GM12878 (cell line): ENCODE data around the gene LAMB1. TPM values are rescaled to one million over a fixed set of nuclear protein-coding genes. Genes with fewer than 3 reads are reported as not detected.
"Not testable (repeated sequence)": the region's sequence is repeated elsewhere in the genome, so short reads cannot be mapped to it uniquely, and the experiment has no call there.

Source experiments
- ATAC-seq: fragments of 200-7000 bp; cut with Tn5 transposase; 3 replicates; pipeline ENCODE4 v1.9.1; 2020; ENCODE audit warnings: mild to moderate bottlenecking, moderate library complexity
- BruUV-seq: library from RNA; stranded (reverse); fragments of 400-500 nt; replicated peaks from 2 replicates; lab custom pipeline; 2021; lab: Mats Ljungman, UMichigan
- CTCF ChIA-PET: fragments of 300-600 bp; sonication (Branson Sonifier 250); formaldehyde crosslinking; extraction: SDS; loops from one replicate; lab custom pipeline; 2021; ENCODE audit warnings: inconsistent platforms; lab: Yijun Ruan, JAX
- POLR2A ChIA-PET: fragments of 350-600 bp; formaldehyde crosslinking; extraction: SDS; loops from one replicate; lab custom pipeline; 2021; ENCODE audit warnings: inconsistent platforms; lab: Charles Lee
- RAD21 ChIA-PET: fragments of 300-600 bp; sonication (Branson Sonifier 250); formaldehyde crosslinking; loops from one replicate; lab custom pipeline; 2023; ENCODE audit warnings: antibody characterized with exemption; ENCODE audit not compliant: unreplicated experiment; lab: Charles Lee
- SMC1A ChIA-PET: fragments of 300-600 bp; sonication (Branson Sonifier 250); formaldehyde crosslinking; loops from one replicate; lab custom pipeline; 2023; ENCODE audit not compliant: unreplicated experiment, uncharacterized antibody; lab: Charles Lee
- DNase-seq: peaks from one replicate; pipeline ENCODE4 v3.0.0-alpha.2; 2011; ENCODE audit warnings: low read depth, low spot score
- FAIRE-seq: peaks from 3 replicates; lab custom pipeline; 2011; peaks lifted over from hg19 to GRCh38; lab: Jason Lieb, UNC
- H2AFZ ChIP-seq: 2 replicates; pipeline ENCODE4 v1.6.0; 2011; ENCODE audit warnings: low read depth, low read length, control low read depth; ENCODE audit not compliant: control insufficient read depth
- H3K27ac ChIP-seq: 2 replicates; pipeline ENCODE4 v1.5.1; 2011; ENCODE audit warnings: control low read depth; ENCODE audit not compliant: control insufficient read depth, insufficient read depth
- H3K27me3 ChIP-seq, 2 experiments: replicated peaks in 1 of 2; 2 replicates each; pipeline versions ENCODE4 v1.6.0 to v1.6.1; 2011; ENCODE audit warnings: low read length in 1 of 2; ENCODE audit not compliant: control insufficient read depth in 2 of 2, insufficient read depth in 2 of 2
- H3K36me3 ChIP-seq, 2 experiments: 2 replicates each; pipeline ENCODE4 v1.5.1; 2011; ENCODE audit warnings: low read length in 1 of 2; ENCODE audit not compliant: control insufficient read depth in 2 of 2, insufficient read depth in 2 of 2
- H3K4me1 ChIP-seq: 2 replicates; pipeline ENCODE4 v1.6.1; 2011; ENCODE audit warnings: mild to moderate bottlenecking, low read length, moderate library complexity, mixed read lengths; ENCODE audit not compliant: control insufficient read depth, insufficient read depth
- H3K4me2 ChIP-seq: 2 replicates; pipeline ENCODE4 v1.6.0; 2011; ENCODE audit warnings: control low read depth; ENCODE audit not compliant: control insufficient read depth, insufficient read depth
- H3K4me3 ChIP-seq: fragments of 200-600 bp; sonication (generic); 2 replicates; pipeline ENCODE4 v1.5.1; 2016
- H3K79me2 ChIP-seq: 2 replicates; pipeline ENCODE4 v1.6.0; 2011; ENCODE audit warnings: low read length; ENCODE audit not compliant: control insufficient read depth, insufficient read depth
- H3K9ac ChIP-seq: 2 replicates; pipeline ENCODE4 v1.8.0; 2011; ENCODE audit warnings: low read length, control low read depth, mixed read lengths; ENCODE audit not compliant: control insufficient read depth, insufficient read depth
- H3K9me3 ChIP-seq: replicated peaks from 3 replicates; pipeline ENCODE4 v1.5.1; 2011; ENCODE audit warnings: mild to moderate bottlenecking, low read length; ENCODE audit not compliant: control insufficient read depth, insufficient read depth
- H4K20me1 ChIP-seq: 2 replicates; pipeline ENCODE4 v1.6.0; 2011; ENCODE audit not compliant: control insufficient read depth, insufficient read depth
- BCL11A ChIP-seq: IDR thresholded peaks from 2 replicates; pipeline ENCODE4 v1.6.1; 2011; ENCODE audit warnings: low read depth, low read length
- CBX5 ChIP-seq: sonication (generic); IDR thresholded peaks from 2 replicates; pipeline ENCODE4 v1.6.1; 2016; ENCODE audit warnings: low read depth, moderate library complexity, mild to moderate bottlenecking, inconsistent platforms
- PRDM15 ChIP-seq: fragments of 450-650 bp; formaldehyde crosslinking; IDR thresholded peaks from 2 replicates; pipeline ENCODE4 v1.4.0; 2020; ENCODE audit warnings: mild to moderate bottlenecking, moderate library complexity
- RCOR1 ChIP-seq: conservative IDR thresholded peaks from 2 replicates; pipeline ENCODE4 v1.6.1; 2012; ENCODE audit warnings: low read depth, low read length, improper control_type of control experiment
- SKIL ChIP-seq: fragments of 450-650 bp; IDR thresholded peaks from 2 replicates; pipeline ENCODE4 v1.6.1; 2017; ENCODE audit warnings: mild to moderate bottlenecking, low read depth, inconsistent platforms; ENCODE audit not compliant: poor library complexity, severe bottlenecking
- SREBF2 ChIP-seq: IDR thresholded peaks from 2 replicates; pipeline ENCODE4 v1.6.1; 2012; ENCODE audit warnings: mild to moderate bottlenecking, low read length
- ZBTB33 ChIP-seq: fragments of 450-650 bp; IDR thresholded peaks from 2 replicates; pipeline ENCODE4 v1.6.1; 2017; ENCODE audit warnings: mild to moderate bottlenecking
- WGBS: methylation state at CpG from one replicate; pipeline ENCODE4 v1.1.6; 2016; ENCODE audit warnings: low lambda C conversion rate; ENCODE audit not compliant: insufficient replicate concordance, insufficient coverage; ENCODE audit errors: missing lambda C conversion rate; 5-methylcytosine and 5-hydroxymethylcytosine counted together
- in situ Hi-C: fragments of 300-500 bp; cut with MboI; formaldehyde crosslinking; loops from 9 replicates; pipeline ENCODE4 v1.14.3; 2018; ENCODE audit warnings: mixed read lengths
- intact Hi-C: fragments of 100-400 bp; cut with micrococcal nuclease; formaldehyde crosslinking; loops from one replicate; pipeline ENCODE4 v1.14.2; 2022; ENCODE audit not compliant: unreplicated experiment
- polyA plus RNA-seq, 11 experiments: library from polyadenylated mRNA; depleted of rRNA in 4 of 11; unstranded in 6 of 11; stranded (reverse) in 5 of 11; fragments of >200 nt; fragmentation: Nextera tagmentation in 4 of 11; fragmentation: Illumina TruSeq in 1 of 11; extraction: Ambion mirVana in 4 of 11; extraction: Trizol in 1 of 11; gene quantifications; 1 replicate in 1 of 11; 2 replicates in 10 of 11; pipeline versions ENCODE4 v1.2.1 to v1.2.3, GENCODE V29; 2011 to 2016; ENCODE audit warnings: inconsistent platforms in 2 of 11, missing spikeins in 2 of 11, low read depth in 1 of 11
- total RNA-seq, 4 experiments: library from RNA; depleted of rRNA in 3 of 4; stranded (reverse); fragments of >200 nt in 3 of 4; fragmentation: Illumina TruSeq in 1 of 4; extraction: Trizol in 1 of 4; gene quantifications; 2 replicates each; pipeline versions ENCODE4 v1.2.1 to v1.2.3, GENCODE V29; 2013 to 2021

LAMB1 gene
- total and polyA plus RNA-seq, 10 of the 15 experiments (the other 5 are each of a cell fraction or from before 2014, with no cell fraction given): 0.05 to 2.2 (median 1.2) TPM; not detected in 4

GRCh38 chr7:108033776-108034497 is 31.0 kb upstream of the LAMB1 start:
- Histone ChIP-seq H4K20me1 (no peaks in the 10 kb centered on the region), H3K4me3 (no peak overlapping the region), H3K4me2 (no peak overlapping the region), H3K9me3 (no peaks in the 10 kb centered on the region), H3K79me2 (no peaks in the 10 kb centered on the region), H3K9ac (no peak overlapping the region), H3K36me3 (no peaks in the 10 kb centered on the region), H3K27ac (no peak overlapping the region), H2AFZ (no peak overlapping the region), H3K27me3 (peaks cover 0 to 3% of the 10 kb centered on the region in 2 experiments; a peak in 2 of 4 replicates), H3K4me1 (no peaks in the 10 kb centered on the region)
- intact Hi-C loops (no loop called here), in situ Hi-C loops (no loop called here)
- ChIA-PET CTCF (interaction anchor here (0.6 to 1.6 kb wide), 3 partner anchors 12 to 159 kb away, joined by 3 to 4 read pairs (median 3); no protein-coding TSS in a partner anchor), POLR2A (no interaction called here), SMC1A (interaction anchor here (0.7 to 1.5 kb wide), 4 partner anchors 13 to 219 kb away, joined by 3 to 4 read pairs (median 3); no protein-coding TSS in a partner anchor), RAD21 (no interaction called here)
- FAIRE-seq (no peak), ATAC-seq (no peak), DNase-seq (no peak)
- TF ChIP-seq RCOR1: no peak
- TF ChIP-seq SKIL: no peak
- TF ChIP-seq PRDM15 (CRISPR knock-in tag): no peak
- TF ChIP-seq ZBTB33: no peak
- TF ChIP-seq CBX5: no peak
- TF ChIP-seq BCL11A: no peak
- TF ChIP-seq SREBF2: no peak
- no TSS peak for BruUV-seq
- 52% methylated on average over 5 of the region's 5 CpGs for WGBS

GRCh38 chr7:108033309-108033708 is 30.3 kb upstream of the LAMB1 start:
- H3K4me1 ChIP-seq, H3K79me2 ChIP-seq, ATAC-seq, H3K27ac ChIP-seq, H3K4me3 ChIP-seq, H3K9me3 ChIP-seq, BruUV-seq, H4K20me1 ChIP-seq, POLR2A ChIA-PET, H3K27me3 ChIP-seq, H2AFZ ChIP-seq, RAD21 ChIA-PET, H3K4me2 ChIP-seq, FAIRE-seq, H3K9ac ChIP-seq, intact Hi-C loops, in situ Hi-C loops, H3K36me3 ChIP-seq, DNase-seq: not testable (repeated sequence)
- SMC1A ChIA-PET: interaction anchor here (0.7 to 1.5 kb wide), 4 partner anchors 13 to 220 kb away, joined by 3 to 4 read pairs (median 3); no protein-coding TSS in a partner anchor
- CTCF ChIA-PET: interaction anchor here (0.7 to 1.6 kb wide), 3 partner anchors 11 to 353 kb away, joined by 3 read pairs; no protein-coding TSS in a partner anchor
- WGBS: 41% methylated on average over 8 of the region's 8 CpGs
